Osteocyte (in vitro differentiated cells): Measurements from ENCODE around the gene PMPCA. TPM values are rescaled to one million over a fixed set of nuclear protein-coding genes. Genes with fewer than 3 reads are reported as not detected.

Experiments used
- DNase-seq: peaks from one replicate; pipeline ENCODE4 v3.0.0; 2021; ENCODE audit warnings: mixed read lengths; ENCODE audit not compliant: unreplicated experiment; ENCODE audit errors: extremely low spot score
- H3K27ac Mint-ChIP-seq: one replicate; pipeline ENCODE4 v1.8.0; 2021; ENCODE audit warnings: mild to moderate bottlenecking, mixed read lengths; ENCODE audit not compliant: unreplicated experiment
- H3K27me3 Mint-ChIP-seq: one replicate; pipeline ENCODE4 v1.8.0; 2021; ENCODE audit warnings: mixed read lengths; ENCODE audit not compliant: unreplicated experiment
- H3K36me3 Mint-ChIP-seq: one replicate; pipeline ENCODE4 v1.8.0; 2021; ENCODE audit warnings: mixed read lengths; ENCODE audit not compliant: unreplicated experiment
- H3K4me1 Mint-ChIP-seq: one replicate; pipeline ENCODE4 v1.8.0; 2021; ENCODE audit warnings: mixed read lengths; ENCODE audit not compliant: unreplicated experiment
- H3K4me3 Mint-ChIP-seq: one replicate; pipeline ENCODE4 v1.8.0; 2021; ENCODE audit warnings: mild to moderate bottlenecking, moderate library complexity, mixed read lengths; ENCODE audit not compliant: unreplicated experiment
- H3K9me3 Mint-ChIP-seq: one replicate; pipeline ENCODE4 v1.8.0; 2021; ENCODE audit warnings: mixed read lengths; ENCODE audit not compliant: unreplicated experiment
- total RNA-seq: library from RNA; stranded (reverse); gene quantifications from 2 replicates; pipeline ENCODE4 v1.2.1, GENCODE V29; 2021
- TF ChIP-seq, protein P1 (sequence below): fragments of 200-600 bp; sonication (generic); IDR thresholded peaks from 2 replicates; pipeline ENCODE4 v1.5.0; 2021; ENCODE audit warnings: antibody characterized with exemption, mild to moderate bottlenecking, moderate library complexity

The PMPCA gene
- total RNA-seq, 1 donor from 2014 or later, result 52.8 TPM

DNA sequence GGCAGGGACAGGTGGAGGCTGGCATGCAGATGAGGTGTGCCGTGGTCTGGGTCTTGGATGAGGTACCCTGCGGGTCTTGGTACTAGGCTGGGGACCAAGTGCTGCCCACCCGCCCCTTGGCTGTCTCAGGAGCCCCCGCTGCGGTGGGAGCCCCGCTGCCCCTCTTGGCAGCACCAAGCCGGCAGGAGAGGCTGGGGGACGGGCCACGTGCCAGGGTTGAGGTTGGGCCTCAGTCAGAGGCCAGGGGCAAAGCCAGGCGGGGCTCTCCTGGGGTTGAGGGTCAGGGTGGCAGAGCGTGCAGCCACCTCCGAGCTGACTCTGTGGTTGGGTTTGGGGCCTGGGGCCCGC lies 39.0 kb upstream of the PMPCA start:
- Mint-ChIP-seq H3K4me3 (no peak overlapping the region), H3K9me3 (no peaks in the 10 kb centered on the region), H3K4me1 (peaks cover 16% of the 10 kb centered on the region), H3K27ac (no peak overlapping the region), H3K36me3 (no peaks in the 10 kb centered on the region), H3K27me3 (no peaks in the 10 kb centered on the region)
- TF ChIP-seq, protein P1, sequence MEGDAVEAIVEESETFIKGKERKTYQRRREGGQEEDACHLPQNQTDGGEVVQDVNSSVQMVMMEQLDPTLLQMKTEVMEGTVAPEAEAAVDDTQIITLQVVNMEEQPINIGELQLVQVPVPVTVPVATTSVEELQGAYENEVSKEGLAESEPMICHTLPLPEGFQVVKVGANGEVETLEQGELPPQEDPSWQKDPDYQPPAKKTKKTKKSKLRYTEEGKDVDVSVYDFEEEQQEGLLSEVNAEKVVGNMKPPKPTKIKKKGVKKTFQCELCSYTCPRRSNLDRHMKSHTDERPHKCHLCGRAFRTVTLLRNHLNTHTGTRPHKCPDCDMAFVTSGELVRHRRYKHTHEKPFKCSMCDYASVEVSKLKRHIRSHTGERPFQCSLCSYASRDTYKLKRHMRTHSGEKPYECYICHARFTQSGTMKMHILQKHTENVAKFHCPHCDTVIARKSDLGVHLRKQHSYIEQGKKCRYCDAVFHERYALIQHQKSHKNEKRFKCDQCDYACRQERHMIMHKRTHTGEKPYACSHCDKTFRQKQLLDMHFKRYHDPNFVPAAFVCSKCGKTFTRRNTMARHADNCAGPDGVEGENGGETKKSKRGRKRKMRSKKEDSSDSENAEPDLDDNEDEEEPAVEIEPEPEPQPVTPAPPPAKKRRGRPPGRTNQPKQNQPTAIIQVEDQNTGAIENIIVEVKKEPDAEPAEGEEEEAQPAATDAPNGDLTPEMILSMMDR, result no peak
- DNase-seq, result no peak

DNA sequence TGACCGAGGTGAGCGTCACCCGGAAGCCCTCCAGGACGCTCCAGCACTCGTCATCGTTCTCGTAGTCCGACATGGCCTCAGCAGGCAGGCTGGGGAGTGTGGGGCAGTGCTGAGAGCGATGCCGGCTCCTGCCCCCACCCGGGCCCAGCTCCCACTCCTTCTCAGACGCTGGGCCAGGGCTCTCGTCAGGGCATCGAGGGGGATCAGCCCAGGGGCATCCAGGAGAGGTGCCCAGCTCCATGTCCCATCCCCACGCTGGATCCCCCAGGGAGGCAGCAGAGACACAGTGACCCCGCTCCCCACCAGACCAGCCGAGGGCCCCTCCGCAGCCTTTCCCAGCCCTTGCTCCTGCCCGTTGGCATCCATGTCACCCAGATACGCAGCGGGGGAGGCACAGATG lies 38.5 kb upstream of the PMPCA start:
- DNase-seq, result no peak

DNA sequence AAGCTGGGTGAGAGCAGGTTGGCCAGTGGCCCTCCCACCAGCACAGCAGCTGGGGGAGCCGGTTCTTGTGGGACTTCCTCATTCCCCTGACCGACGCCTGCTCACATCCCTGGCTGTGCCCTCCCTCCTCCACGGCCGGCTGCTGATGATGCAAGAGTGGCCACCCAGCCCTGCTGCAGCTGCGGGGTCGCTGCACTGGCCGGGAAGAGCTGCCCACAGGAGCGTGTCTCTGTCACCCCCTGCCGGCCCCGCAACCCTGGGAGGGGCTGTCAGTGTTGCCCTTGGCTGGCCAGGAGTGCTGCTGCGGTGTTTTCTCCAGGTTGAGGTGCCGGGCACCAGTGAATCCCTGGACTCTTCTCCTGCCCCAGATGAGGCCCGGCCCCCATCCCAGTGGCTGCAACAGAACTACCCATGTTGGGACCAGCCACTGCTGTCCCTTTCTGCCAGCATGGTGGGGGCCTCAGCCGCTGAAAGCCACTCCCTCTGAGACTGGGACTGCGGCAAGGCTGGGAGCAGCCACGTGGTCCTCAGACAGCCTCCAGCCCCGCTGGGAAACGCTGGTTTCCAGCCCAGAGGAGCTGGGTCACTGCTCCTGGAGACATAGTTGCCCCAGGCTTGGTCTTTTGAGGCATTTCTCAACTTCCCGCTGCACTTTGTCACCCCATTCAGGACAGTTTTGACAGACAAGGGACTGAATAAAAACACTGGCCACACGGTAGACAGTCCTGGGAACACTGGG lies 37.7 kb upstream of the PMPCA start:
- H3K27ac Mint-ChIP-seq, result peak overlapping the region; percentile 85

More for the DNA sequence above, 38.5 kb upstream of the PMPCA start:
- H3K4me1 Mint-ChIP-seq, result peaks cover 16% of the 10 kb centered on the region
- no peaks in the 10 kb centered on the region for H3K9me3 Mint-ChIP-seq
- H3K4me3 Mint-ChIP-seq, result no peak overlapping the region
- no peaks in the 10 kb centered on the region for H3K36me3 Mint-ChIP-seq
- TF ChIP-seq, protein P1, result no peak
- no peaks in the 10 kb centered on the region for H3K27me3 Mint-ChIP-seq
- peak overlapping the region; percentile 85 for H3K27ac Mint-ChIP-seq

DNA sequence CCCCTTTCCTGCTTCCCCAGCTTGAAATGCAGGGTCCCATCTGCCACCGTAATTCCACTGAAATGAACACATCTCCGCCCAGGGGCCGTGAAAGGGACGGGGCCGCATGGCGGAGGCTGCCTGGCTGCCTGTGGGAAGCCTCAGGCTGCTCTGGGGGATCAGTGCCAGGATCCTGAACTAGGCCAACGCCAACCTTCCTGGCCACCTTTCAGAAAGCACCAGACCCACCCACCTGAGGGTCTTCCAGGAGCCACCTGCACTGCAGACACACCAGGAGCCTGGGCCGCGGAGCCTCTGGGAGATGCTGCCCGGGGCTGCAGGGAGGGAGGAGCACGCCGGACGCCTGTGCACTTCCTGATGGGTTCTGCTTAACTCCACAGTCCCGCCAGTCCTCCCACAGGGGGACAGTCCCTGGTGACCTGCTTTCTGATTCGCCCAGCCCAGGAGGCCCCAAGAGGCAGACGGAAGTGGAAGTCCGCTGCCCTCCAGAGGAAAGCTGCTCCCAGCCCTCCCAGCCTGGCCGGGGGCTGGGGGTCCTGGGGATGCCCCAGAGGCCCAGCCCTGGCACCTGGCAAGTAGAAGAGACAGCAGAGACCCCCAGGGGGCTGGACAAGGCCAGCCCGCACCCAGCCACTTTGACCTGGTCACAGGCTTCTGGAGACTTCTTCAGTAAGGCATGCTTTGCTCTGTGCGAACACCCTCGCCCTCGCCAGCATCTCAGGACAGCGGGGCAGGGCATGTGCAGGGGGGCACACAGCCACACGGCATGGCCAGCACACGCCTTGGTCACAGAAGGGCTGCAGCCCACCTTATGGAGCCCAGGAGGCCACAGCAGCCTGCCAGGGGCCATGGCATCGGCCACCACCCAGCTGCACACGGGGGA lies 36.9 kb upstream of the PMPCA start, which contains the start of gene CARD9:
Gene CARD9 (minus strand): TSS at position 370 of the 883 bp plus-strand sequence. CDS start 1,591 bp downstream, outside the sequence.
- H3K27ac Mint-ChIP-seq, result peak within 1 kb of the TSS; percentile 85
- H3K36me3 Mint-ChIP-seq, result no peaks in the 10 kb centered on the region
- H3K4me3 Mint-ChIP-seq, result no peak within 1 kb of the TSS
- no peaks in the 10 kb centered on the region for H3K27me3 Mint-ChIP-seq
- TF ChIP-seq, protein P1, result no peak
- peaks cover 16% of the 10 kb centered on the region for H3K4me1 Mint-ChIP-seq
- no peak for DNase-seq
- H3K9me3 Mint-ChIP-seq, result no peaks in the 10 kb centered on the region

More for the DNA sequence above, 37.7 kb upstream of the PMPCA start:
- Mint-ChIP-seq H3K36me3 (no peaks in the 10 kb centered on the region), H3K4me3 (no peak overlapping the region), H3K27me3 (no peaks in the 10 kb centered on the region), H3K4me1 (peaks cover 16% of the 10 kb centered on the region), H3K9me3 (no peaks in the 10 kb centered on the region)
- DNase-seq, result no peak
- TF ChIP-seq, protein P1, result peak; percentile 41

DNA sequence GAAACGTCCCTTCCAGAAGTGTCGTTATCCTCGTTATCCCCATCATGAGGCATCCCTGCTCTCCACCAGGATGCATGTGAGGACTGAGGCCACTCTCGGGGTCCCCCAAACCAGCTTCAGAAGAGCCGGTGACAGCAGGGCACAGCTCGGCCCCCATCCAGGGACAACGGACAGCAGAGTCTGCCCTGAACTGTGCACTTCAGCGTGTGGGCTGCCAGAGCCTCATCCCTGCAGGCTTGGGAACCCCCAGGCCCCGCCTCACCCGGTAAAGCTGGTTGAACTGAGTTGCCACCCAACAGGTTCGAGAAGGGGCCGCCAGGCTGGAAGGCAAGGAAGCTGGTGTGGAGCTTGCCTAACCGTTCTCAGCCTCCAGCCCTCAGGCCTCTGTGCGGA lies 36.3 kb upstream of the PMPCA start:
- H3K27me3 Mint-ChIP-seq, result no peaks in the 10 kb centered on the region
- peaks cover 16% of the 10 kb centered on the region for H3K4me1 Mint-ChIP-seq
- H3K27ac Mint-ChIP-seq, result no peak overlapping the region
- H3K9me3 Mint-ChIP-seq, result no peaks in the 10 kb centered on the region
- DNase-seq, result no peak
- no peak overlapping the region for H3K4me3 Mint-ChIP-seq
- TF ChIP-seq, protein P1, result no peak
- no peaks in the 10 kb centered on the region for H3K36me3 Mint-ChIP-seq
